Right lobe of liver (tissue), 4 donors: ENCODE results near the gene DUSP14.

ENCODE experiments used
- POLR2A ChIP-seq: fragments of 450-650 bp; IDR thresholded peaks from one replicate; pipeline ENCODE4 v1.6.1; 2017; ENCODE audit warnings: antibody characterized with exemption, mild to moderate bottlenecking
- TF ChIP-seq, protein P1 (sequence below), 4 donors: fragments of 200-600 bp in 3 of 4; fragments of 450-650 bp in 1 of 4; IDR thresholded peaks; one replicate each; pipeline versions ENCODE4 v1.5.1 to v1.8.0; 2016 to 2022; ENCODE audit warnings: antibody characterized with exemption in 4 of 4, mild to moderate bottlenecking in 2 of 4
- donor health status: DM: no; HTN: no; CAD: no.
- donor health status: DM: no; HTN: no; CAD: no.
- donor health status: DM: no; HTN: yes; CAD: no.

DNA sequence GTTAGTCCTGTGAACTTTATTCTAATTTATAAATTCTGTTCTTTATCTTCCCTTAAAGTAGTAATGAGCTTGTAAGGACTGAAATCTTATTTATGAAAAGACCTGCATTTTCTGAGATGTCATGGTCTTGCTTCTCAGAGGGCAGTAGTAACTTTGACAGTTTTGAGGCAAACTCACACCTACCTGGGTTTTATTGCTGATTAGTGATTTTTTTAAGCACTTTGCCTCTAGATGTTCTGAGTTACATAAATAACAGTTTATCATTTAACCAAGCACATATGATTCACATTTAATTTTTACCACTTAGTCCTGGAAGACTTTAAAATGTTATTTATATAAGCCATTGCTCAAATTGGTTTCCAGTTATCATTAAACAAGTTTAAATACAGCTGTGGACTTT is 10.7 kb downstream of the DUSP14 start:
- TF ChIP-seq, protein P1, sequence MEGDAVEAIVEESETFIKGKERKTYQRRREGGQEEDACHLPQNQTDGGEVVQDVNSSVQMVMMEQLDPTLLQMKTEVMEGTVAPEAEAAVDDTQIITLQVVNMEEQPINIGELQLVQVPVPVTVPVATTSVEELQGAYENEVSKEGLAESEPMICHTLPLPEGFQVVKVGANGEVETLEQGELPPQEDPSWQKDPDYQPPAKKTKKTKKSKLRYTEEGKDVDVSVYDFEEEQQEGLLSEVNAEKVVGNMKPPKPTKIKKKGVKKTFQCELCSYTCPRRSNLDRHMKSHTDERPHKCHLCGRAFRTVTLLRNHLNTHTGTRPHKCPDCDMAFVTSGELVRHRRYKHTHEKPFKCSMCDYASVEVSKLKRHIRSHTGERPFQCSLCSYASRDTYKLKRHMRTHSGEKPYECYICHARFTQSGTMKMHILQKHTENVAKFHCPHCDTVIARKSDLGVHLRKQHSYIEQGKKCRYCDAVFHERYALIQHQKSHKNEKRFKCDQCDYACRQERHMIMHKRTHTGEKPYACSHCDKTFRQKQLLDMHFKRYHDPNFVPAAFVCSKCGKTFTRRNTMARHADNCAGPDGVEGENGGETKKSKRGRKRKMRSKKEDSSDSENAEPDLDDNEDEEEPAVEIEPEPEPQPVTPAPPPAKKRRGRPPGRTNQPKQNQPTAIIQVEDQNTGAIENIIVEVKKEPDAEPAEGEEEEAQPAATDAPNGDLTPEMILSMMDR (IDR thresholded peaks at IDR 0.05) = no peak
- no peak for TF ChIP-seq POLR2A
